ENCODE measurements around the gene HOGA1.
"Not testable (repeated sequence)": the region's sequence is repeated elsewhere in the genome, so short reads cannot be mapped to it uniquely, and the experiment has no call there.

HOGA1 gene

DNA sequence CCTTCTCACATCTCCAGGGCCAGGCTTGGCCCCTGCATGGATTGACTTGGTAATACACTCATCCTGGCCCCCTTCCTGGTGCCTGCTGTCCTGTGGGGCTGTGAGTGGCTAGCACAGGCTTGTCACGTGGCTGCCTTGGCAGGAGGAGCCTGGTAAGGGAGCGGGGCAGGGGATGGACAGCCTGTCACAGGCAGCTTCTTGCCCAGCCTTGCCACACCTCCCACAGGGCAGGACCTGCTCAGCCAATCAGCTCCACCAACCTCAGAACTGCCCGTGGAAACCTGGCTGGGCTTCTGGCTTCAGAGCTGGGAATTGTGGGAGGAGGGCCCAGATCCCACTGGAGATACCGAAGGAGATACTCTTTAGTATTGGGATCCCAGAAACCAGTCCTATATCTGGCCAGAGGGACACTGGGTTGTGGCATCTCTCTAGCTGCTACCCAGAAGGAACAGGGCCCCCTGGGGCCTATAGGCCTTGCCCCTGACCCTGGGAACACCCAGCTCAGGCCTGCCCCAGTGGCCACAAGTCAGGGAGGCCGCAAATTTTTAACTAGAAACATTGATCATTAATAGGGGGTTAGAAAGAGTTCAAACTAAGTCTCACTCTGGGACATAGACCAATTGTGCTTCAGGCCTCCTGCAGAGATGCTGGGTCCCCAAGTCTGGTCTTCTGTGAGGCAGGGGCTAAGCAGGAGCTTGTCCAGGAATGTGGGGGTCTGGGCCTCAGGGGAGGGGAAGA lies at the start of gene HOGA1:
HOGA1 (plus strand) TSS at position 330 of the 738 bp plus-strand sequence; CDS start at position 645, 315 bp downstream.
- no peak for DNase-seq

DNA sequence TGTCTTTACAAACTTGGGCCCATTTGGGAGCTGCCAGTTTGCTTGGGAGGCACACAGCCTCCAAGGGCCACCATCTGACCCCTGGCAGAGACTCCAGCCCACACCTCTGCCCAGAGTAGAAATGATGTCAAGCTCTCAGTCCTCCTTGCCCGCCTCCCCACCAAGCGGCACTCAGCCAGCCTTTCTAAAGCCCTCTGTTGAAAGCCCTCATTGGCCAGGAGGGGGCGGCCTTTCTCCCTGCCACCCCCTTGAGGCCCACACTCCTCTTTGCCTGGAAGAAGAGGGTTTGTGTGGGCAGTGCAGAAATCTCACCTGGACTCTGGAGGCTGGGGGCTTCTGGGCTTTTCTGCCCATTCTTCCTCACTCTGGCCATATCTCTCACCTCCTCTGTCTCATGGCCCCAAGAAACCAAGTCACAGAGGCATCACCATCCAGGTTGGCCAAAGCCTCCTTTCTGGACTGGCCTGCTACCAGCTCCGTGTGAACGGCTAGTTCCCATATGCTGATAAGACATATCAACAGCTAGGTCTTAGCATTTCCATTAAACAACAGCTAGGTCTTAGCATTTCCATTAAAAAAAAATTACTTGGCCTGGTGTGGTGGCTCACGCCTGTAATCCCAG lies 49.3 kb upstream of the HOGA1 start:
- DNase-seq = peak; percentile 8 to 23

DNA sequence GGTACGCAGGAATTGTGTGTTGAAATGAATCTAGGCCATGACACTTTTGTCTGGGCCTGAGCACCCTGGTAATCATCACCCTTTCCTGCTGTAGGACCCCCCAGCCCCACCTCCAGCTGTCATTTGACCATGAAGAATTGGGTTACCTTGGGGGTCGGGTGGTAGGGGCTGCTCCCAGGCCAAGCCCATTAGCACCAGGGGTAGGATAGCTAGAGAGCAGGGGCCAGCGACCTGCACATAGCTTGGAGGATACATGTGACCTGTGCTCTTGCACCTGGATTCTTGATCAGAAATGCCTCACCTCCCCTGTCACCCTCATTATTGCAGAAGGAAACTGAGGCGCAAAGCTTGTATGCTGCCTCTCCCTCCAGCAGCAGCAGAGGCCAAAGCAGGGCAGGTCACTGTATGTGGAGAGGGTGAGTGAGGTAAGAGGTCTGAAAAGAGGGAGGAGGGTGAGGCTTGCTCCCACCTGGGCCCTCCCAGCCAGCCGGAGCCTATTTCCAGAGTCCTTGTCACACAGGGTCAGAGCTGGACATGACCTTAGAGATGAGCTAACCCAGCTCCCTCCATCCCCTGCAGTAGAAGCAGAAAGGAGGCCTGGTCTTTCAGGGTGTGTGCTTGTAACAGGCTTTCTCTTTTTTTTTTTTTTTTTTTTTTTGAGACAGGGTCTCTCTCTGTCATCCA lies 46.9 kb upstream of the HOGA1 start:
- DNase-seq = no peak

DNA sequence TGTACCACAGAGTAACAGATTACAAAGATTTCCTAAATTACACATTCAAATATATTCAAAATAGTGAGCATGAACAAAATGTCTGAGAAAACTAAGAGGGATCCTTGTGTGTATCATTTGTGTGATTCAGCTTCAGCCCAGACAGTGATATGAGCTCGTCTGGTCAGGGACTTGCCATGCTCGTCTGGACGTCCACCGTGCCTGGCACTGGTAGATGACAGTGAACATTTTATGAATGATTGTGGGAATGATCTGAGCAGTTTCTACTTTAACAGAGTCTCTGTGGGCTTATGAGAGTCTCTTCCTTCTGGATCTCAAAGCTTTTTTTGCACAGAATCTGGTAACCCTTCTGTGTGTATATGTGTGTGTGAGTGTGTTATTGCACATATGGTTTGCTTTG lies 45.8 kb upstream of the HOGA1 start:
- no peak for DNase-seq

DNA sequence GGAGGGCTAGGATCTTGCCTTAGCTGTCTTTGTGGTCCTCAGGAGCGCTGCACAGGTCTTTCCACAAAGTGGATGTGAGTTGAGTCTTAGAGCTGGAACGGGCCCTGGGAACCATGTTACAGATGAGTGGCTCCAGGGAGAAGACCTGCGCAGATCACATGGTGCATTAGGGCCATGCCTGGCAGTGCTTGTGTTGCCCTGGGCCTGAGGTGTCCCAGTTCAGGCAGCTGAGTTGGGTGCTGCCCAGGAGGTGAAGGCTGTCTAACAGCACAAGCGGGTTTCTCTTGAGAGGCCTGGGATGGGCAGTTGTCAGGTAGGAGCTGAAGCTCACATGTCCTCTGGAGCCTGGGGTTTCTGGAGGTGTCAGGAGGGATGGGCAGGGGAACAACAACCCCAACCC lies 45.4 kb upstream of the HOGA1 start:
- DNase-seq = no peak

DNA sequence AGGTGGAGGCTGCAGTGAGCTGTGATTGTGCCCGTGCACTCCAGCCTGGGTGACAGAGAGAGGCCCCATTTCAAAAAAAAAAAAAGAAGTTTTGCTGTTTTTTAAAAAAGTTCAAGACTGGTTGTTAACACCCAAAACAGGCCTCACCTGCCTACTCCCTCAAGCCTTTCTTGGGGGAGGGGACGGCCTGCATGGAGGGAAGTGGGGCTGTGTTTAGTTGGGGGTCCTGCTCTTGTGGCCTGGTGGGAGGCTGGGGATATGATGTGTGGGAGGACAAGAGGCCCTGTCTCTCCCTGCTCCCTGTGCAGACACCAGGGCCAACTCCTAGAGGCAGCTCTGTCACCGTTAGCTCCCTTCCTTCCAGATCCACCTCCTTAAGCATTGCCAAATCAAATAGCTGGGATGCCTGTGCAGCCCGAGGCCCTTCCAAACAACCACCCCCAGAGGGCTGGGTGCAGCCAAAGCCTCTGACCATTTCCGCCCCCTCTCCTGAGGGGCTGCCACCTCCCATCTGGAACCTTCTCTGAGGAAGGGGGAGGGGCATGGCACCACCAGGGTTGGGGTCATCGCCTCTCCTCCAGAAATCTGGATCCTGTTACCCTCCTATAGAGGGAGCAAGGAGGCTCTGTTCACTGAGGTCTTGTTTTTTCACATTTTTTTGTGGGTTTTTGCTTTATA lies 44.5 kb upstream of the HOGA1 start:
- no peak for DNase-seq

DNA sequence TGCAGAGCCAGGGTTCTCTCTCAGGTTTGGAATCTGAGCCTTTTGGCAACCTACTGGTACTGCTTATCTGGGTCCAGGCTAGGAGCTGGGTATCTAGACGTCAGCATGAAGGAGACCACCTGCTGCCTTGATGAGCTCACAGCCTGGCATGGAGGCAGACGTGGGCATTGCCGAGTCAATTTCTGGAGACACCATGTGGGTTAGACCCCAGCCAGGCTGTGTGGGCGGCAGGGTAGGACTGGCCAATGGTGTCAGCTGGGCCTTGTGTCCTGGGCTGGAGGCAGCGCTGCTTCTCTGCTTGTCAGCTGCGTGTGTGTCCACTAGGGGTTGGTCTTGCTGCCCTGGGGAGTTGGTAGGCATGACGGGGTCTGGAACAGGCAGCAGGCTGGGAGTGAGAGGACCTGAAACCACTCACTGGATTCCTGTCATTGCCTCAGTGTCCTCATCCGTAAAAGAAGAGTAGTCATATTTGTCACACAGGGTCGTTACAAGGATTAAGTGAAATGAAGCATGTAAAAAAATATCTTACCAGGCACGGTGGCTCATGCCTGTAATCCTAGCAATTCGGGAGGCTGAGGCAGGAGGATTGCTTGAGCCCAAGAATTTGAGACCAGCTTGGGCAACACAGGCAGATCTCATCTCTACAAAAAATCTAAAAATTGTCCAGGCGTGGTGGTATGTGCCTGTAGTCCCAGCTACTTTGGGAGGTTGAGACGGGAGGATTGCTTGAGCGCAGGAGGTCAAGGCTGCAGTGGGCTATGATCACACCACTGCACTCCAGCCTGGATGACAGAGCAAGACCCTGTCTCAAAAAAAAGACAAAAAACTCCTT lies 43.3 kb upstream of the HOGA1 start:
- no peak for DNase-seq

DNA sequence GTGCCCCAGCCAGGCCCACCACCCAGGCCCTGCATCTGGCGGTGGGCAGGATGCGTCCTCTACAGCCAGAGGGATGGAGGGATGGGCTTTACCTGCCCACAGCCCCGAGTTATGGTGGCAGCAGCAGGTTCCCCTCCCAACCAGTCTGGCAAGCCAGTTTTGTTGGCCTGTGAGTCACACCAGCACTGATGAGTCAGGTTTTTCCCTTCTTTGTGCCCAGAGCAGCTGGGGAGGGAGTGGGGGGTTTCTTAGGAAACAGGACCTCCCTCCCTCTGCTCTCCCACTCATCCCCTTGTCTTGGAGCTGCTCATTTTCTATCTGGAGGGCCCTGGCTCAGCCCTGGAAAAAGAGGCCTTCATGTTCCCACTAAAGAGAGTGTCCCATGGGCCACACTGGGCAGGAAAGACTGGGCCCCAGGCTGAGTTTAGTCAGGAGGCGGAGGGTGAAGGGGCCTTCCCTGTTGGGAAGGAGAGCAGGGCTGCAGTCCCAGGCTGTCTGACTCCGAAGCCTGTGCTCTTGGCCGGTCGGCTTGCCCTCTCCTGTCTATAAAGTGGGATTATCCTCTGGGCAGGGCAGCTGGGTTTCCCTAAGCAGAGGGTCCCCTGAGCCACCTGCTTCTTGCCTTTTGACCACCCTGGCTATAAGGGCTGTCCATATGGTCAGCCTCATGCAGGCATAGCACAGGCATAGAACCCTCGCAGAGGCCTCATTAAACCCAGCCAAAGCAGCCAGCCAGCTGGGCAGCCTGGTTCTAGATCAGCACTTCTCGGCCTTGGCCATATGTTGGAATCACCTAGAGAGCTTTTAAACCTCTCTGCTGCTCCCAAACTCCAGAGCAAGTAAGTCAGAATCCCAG lies 41.8 kb upstream of the HOGA1 start:
- no peak for DNase-seq

GRCh38 chr10:97543025-97543546 lies 41.1 kb upstream of the HOGA1 start:
- peak; percentile 60 to 76 for DNase-seq

DNA sequence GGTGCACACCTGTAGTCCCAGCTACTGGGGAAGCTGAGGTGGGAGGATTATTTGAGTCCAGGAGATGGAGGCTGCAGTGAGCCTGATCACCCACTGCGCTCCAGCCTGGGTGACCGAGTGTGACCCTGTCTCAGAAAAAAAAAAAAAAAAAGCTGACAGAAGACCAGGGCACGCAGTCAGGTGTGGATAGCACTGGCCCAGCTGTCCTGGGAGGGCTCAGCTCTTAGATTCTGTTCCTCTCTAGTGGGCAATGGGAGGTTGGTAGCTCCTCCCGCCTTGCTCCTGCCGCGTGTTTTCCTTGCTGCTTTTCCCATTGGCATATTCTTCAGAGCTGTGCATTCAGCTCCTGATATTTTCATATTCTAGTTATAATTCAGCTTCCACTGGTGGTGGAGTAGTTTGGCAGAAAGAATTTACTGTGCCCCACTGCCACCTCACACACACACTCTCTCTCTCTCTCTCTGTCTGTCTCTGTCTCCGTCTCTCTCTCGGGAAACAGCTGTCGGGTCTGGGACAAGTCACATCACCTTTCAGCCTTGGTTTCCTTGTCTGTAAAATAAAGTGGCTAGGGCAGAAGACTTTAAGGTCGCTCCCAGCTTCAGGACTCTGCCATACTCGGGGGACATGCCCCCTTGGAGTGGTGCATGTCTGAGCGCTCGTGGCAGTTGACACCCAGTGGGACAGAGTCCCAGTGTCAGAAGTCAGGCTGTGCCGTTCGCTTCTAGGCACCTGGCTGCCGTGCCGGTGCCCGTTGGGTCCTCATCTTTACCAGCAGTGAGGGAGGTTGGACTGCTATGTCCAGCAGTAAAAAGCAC lies 37.5 kb upstream of the HOGA1 start:
- DNase-seq = no peak

DNA sequence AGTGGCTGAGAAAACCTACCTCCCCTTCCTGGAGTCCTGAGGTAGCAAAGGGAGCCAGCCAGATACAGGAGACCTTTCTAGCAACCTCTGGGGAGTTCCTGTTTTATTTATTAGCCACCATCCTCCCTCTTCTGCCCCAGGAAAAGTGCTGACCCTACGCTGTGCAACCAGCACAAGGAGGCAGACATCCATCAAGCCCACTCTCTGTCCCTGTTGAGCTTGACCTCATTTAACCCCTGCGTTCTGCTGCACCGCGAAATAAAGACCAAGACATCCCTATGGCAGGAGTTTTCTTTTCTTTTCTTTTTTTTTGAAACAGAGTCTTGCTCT lies 37.0 kb upstream of the HOGA1 start:
- DNase-seq = no peak

DNA sequence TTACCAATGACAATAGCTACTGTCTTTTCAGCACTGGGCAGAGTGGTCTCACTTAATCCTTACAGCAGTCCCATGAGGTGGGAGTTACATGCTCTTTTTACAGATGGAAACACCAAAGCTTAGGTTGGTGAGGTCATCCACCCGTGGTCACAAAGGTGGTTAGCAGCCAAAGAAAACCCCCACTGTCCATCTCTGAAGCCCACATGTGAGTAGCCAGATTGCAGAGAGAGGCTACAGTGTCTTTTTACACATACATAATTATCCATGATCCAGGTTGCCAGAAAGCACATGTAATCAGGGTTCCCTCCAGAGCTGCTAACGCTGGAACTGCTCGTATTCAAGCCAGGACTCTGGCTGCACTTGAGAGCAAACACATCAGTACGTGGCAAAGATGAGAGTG lies 36.2 kb upstream of the HOGA1 start:
- DNase-seq = no peak

DNA sequence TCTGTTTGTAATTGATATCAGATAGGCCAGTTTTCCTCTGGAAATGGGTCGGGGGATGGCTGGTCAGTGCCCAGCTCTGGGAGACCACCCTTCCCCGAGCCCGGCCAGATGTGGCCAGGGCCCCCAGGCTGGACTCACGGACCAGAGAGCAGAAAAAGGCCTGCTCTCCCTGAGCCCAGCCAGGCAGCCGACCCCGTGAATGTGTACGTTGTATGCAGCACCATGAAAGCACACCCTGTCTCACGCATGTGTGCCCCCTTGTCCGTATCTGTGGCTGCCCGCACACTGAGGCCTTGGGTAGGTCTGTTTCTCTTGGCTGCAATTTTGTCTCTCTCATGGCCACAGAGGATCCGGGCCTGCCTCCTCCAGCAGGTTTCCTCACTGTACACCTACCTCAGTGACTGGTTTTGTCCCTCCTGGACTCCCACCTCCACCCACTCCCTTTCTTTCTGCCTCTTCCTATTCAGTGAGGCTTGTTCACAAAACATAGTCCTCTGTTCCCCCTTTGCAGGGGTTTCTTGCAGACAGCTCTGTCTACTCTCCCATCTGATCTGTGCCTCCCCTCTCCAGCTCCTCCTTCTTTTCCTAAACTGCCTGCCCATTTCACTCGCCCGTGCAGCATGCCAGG lies 35.2 kb upstream of the HOGA1 start:
- no peak for DNase-seq

- no peak for DNase-seq
Measured at GRCh38 chr10:97549587-97550322, 34.4 kb upstream of the HOGA1 start.

GRCh38 chr10:97550336-97551149 lies 33.6 kb upstream of the HOGA1 start:
- no peak for DNase-seq

DNA sequence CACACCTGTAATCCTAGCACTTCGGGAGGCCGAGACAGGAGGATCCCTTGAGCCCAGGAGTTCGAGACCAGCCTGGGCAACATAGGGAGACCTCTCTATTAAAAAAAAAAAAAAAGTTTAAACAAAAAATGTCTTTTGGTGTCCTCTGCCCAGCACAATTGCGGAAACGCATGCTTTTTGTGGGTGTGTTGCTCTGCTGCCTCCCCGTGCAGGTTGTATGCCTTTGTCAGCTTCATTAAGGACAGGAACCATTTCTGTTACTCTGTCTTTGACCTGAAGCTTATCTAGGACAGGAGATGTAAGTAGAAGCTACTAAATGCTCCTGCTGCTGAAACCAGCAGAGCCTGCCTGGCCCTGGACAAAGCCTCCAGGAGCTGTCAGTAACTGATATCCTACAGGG lies 32.9 kb upstream of the HOGA1 start:
- no peak for DNase-seq

- peak; percentile 28 to 47 for DNase-seq
Measured at GRCh38 chr10:97553575-97554031, 30.6 kb upstream of the HOGA1 start.

DNA sequence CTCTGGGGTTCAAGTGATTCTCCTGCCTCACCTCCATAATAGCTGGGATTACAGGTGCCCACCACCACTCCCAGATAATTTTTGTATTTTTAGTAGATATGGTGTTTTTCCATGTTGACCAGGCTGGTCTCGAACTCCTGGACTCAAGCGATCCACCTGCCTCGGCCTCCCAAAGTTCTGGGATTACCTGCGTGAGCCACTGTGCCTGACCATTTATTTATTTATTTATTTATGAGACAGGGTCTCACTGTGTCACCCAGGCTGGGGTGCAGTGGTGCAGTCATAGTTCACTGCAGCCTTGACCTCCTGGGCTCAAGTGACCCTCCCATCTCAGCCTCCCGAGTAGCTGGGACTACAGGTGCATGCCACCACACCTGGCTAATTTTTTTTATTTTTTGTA lies 29.9 kb upstream of the HOGA1 start:
- not testable (repeated sequence) for DNase-seq

Data from AML-193 (cell line).